Ovary (tissue), 3 donors: ENCODE measurements around the gene GNB1L.

ENCODE experiments used
- POLR2A ChIP-seq: fragments of 450-650 bp; IDR thresholded peaks from one replicate; pipeline ENCODE4 v1.6.1; 2017; ENCODE audit warnings: antibody characterized with exemption, mild to moderate bottlenecking, moderate library complexity
- TF ChIP-seq, protein P1 (sequence below), 3 donors: fragments of 450-650 bp in 2 of 3; fragments of 200-600 bp in 1 of 3; IDR thresholded peaks; one replicate each; pipeline versions ENCODE4 v1.5.1 to v1.8.0; 2016 to 2022; ENCODE audit warnings: antibody characterized with exemption in 3 of 3, mild to moderate bottlenecking in 1 of 3
- donor health status: DM: no; HTN: no; CAD: no.

DNA sequence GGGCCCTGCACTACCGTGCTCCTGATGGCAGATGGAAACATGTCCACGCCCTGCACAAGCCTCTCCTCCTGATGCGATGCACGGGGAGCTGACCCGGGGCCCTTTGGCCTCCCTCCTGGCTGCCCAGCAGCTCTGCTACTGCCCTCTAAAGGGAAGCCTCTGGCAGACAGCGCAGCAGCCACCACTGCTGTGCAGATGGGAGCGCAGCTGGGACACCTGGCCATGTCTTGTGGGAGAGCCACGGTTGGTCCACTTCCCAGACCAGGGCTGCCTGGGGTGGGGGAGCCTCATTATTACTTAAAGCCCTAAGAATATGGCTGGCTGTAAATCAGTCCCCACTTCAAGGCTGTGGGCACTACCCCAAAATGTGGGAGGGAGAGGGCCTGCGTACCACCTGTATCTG, 55.8 kb downstream of the GNB1L start:
- TF ChIP-seq, protein P1, sequence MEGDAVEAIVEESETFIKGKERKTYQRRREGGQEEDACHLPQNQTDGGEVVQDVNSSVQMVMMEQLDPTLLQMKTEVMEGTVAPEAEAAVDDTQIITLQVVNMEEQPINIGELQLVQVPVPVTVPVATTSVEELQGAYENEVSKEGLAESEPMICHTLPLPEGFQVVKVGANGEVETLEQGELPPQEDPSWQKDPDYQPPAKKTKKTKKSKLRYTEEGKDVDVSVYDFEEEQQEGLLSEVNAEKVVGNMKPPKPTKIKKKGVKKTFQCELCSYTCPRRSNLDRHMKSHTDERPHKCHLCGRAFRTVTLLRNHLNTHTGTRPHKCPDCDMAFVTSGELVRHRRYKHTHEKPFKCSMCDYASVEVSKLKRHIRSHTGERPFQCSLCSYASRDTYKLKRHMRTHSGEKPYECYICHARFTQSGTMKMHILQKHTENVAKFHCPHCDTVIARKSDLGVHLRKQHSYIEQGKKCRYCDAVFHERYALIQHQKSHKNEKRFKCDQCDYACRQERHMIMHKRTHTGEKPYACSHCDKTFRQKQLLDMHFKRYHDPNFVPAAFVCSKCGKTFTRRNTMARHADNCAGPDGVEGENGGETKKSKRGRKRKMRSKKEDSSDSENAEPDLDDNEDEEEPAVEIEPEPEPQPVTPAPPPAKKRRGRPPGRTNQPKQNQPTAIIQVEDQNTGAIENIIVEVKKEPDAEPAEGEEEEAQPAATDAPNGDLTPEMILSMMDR (IDR thresholded peaks at IDR 0.05), result no peak
- TF ChIP-seq POLR2A, result no peak
